GM20000 (cell line): ENCODE data around the gene NPTN.
A peak's percentile ranks its signal among the peaks of the same experiment; 100 is the strongest.

Source experiments
- DNase-seq: peaks from one replicate; pipeline ENCODE4 v3.0.0; 2012; ENCODE audit warnings: low spot score
- CTCF ChIP-seq: IDR thresholded peaks from 2 replicates; pipeline ENCODE4 v1.5.1; 2012; ENCODE audit warnings: mild to moderate bottlenecking, control low read depth; ENCODE audit errors: extremely low read depth, missing control alignments

The NPTN gene

GRCh38 chr15:73678498-73678897, 45.3 kb upstream of the NPTN start:
- no peak for TF ChIP-seq CTCF
- no peak for DNase-seq

GRCh38 chr15:73677733-73678132, 44.5 kb upstream of the NPTN start:
- TF ChIP-seq CTCF = no peak
- DNase-seq = no peak

- peak; percentile 70 for DNase-seq
- peak; percentile 52 for TF ChIP-seq CTCF
Observed at GRCh38 chr15:73677146-73677607, 44.0 kb upstream of the NPTN start.

GRCh38 chr15:73674587-73674986, 41.4 kb upstream of the NPTN start:
- DNase-seq = no peak
- no peak for TF ChIP-seq CTCF

- no peak for TF ChIP-seq CTCF
- DNase-seq = no peak
Observed at GRCh38 chr15:73660455-73660854, 27.3 kb upstream of the NPTN start.

GRCh38 chr15:73658645-73659044, 25.5 kb upstream of the NPTN start:
- DNase-seq = no peak
- no peak for TF ChIP-seq CTCF

- DNase-seq = no peak
- TF ChIP-seq CTCF = no peak
Observed at GRCh38 chr15:73655724-73656123, 22.5 kb upstream of the NPTN start.

- TF ChIP-seq CTCF = no peak
- DNase-seq = no peak
Observed at GRCh38 chr15:73654659-73655058, 21.5 kb upstream of the NPTN start.
